GM20000 (cell line): ENCODE measurements around the gene CHID1.

Experiments
- DNase-seq: peaks from one replicate; pipeline ENCODE4 v3.0.0; 2012; ENCODE audit warnings: low spot score
- CTCF ChIP-seq: IDR thresholded peaks from 2 replicates; pipeline ENCODE4 v1.5.1; 2012; ENCODE audit warnings: mild to moderate bottlenecking, control low read depth; ENCODE audit errors: extremely low read depth, missing control alignments

The CHID1 gene

GRCh38 chr11:870127-870413 lies 40.5 kb downstream of the CHID1 start:
- no peak for DNase-seq
- TF ChIP-seq CTCF = no peak

DNA sequence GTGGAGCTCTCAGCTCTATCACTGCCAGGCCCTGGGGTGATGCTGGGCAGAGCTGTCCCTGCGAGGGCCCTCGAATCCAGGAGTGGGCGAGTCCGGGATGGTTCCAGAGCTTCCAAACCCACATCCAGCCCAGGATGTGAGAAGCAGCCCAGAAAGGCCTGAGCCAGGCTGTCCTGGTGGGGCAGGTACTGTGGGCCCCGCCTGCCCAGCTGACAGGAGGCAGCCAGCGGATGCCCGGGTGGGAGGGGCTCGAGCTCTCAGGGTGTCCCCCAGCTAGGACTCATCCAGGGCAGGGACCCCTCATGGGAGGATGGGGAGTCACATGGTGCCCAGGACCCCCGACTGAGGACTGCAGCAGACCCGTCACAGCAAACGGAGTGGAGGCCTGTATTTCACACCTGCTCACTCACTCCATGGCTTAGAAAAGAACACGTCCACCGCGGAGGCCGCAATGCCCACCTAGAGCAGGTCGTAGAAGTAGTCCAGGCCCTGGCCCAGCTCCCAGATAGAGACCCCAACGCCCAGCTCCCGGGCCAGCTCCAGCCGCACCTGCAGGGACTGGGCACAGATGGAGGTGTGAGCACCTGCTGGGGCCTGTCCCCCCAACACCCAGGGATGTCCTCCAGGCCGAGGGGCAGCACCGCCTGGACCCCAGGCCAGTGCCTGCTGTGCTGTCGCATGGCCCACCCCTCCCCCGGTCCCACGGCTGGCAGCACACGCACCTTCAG lies 41.0 kb downstream of the CHID1 start:
- DNase-seq = no peak
- TF ChIP-seq CTCF = no peak

GRCh38 chr11:868802-869201 lies 41.8 kb downstream of the CHID1 start:
- no peak for TF ChIP-seq CTCF

GRCh38 chr11:868394-868793 lies 42.2 kb downstream of the CHID1 start:
- DNase-seq = no peak
- TF ChIP-seq CTCF = no peak

More at GRCh38 chr11:868802-869201, 41.8 kb downstream of the CHID1 start:
- DNase-seq = no peak

DNA sequence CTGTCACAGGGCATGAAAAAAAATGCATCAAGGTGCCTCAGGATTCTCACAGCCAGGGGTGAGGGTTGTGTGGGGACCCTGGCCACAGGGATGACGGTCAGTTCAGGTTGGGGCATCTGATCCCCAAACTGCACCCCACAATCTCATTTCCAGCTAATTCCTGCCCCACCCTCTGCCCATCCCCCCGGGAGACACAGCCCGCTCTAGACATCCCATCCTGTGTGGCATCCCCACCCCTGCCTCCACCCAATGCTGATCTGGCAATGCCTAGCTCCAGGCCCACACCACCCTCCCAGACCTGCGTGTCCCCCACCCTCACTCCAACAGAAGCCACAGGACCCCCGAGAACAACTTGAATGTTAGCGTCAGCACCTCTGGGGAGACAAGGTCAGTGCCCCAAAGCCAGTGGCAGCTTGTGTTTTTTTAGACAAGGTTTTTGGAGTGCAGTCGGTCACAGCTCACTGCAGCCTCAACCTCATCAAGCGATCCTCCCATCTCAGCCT lies 42.7 kb downstream of the CHID1 start:
- TF ChIP-seq CTCF = no peak
- DNase-seq = no peak

DNA sequence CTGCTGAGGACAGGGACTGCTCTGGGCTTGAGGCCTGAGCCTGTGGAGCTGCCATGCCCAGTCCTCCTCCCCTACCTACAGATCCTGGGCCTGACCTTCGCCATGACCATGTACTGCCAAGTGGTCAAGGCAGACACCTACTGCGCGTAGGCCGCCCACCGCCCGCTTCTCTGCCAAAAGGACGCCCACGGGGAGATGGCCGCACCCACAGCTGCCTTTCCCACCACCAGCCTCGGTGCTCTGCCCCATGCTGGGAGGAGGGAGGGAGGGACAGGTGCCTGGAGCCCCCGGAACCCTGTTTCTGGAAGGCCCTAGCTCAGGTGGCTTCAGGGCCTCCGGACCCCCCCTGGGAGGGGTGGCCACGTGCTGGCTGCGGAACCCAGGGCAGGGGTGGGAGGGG lies 44.1 kb downstream of the CHID1 start:
- TF ChIP-seq CTCF = no peak
- DNase-seq = no peak

DNA sequence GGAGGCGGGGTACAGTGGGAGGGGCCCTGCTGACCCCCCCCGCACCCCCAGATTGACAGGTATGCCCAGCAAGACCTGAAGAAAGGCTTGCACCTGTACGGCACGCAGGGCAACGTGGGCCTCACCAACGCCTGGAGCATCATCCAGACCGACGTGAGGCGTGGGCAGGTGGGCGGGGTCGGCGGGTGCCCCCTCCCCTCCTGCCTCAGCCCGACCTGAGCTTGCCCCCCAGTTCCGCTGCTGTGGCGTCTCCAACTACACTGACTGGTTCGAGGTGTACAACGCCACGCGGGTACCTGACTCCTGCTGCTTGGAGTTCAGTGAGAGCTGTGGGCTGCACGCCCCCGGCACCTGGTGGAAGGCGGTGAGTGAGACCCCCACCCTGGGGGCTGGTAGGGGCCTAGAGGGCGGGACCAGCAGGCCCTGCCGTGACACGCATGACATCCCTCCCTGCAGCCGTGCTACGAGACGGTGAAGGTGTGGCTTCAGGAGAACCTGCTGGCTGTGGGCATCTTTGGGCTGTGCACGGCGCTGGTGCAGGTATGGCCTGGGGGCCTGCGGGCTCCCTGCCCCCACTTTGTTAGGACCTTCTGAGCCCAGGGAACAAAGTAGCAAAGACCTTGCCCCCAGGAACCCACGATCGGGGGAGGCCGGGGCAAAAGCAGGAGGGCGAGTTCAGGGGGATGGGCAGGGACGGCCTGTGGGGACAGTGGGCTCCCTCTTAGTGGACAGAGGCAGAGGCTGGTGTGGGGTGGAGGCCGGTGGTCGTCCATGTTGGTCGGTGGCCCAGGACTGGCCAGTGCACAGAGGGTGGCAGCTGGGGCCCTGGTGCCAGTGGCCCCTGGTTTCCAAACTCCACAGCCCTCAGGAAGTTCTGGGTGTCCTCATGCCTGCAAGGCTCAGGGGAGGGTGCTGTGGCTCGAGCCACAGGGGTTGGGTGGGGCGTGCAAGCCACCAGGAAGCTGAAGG lies 44.9 kb downstream of the CHID1 start:
- no peak for DNase-seq
- TF ChIP-seq CTCF = no peak
